Measurements from ENCODE around the gene RAG1.

The RAG1 gene

GRCh38 chr11:36574486-36574885 lies 6.7 kb downstream of the RAG1 start:
- Histone ChIP-seq H3F3A (ENCODE audit: insufficient read depth, low read length) (no peaks in the 10 kb centered on the region), H3K9me2 (ENCODE audit: low read depth, low read length) (no peaks in the 10 kb centered on the region), H3K4me1 (ENCODE audit: insufficient read depth, low read length, severe bottlenecking) (peaks cover 80% of the 10 kb centered on the region), H3K36me3 (ENCODE audit: insufficient read depth, low read length) (no peaks in the 10 kb centered on the region; the same call in 1 of the 2 replicates), H3K79me2 (ENCODE audit: insufficient read depth, low read length) (no peaks in the 10 kb centered on the region), H3K4me3 (ENCODE audit: low read depth, low read length, poor library complexity, severe bottlenecking) (peak overlapping the region; percentile 23), H3K27me3 (ENCODE audit: insufficient read depth, low read length) (no peaks in the 10 kb centered on the region), H4K20me1 (ENCODE audit: insufficient read depth, low read length) (no peaks in the 10 kb centered on the region), H2AFZ (ENCODE audit: low read length) (no peak overlapping the region), H3K9ac (ENCODE audit: low read length) (no peak overlapping the region; the same call in 1 of the 2 replicates), H3K4me2 (ENCODE audit: low read length) (peak overlapping the region; percentile 43; the same call in 1 of the 2 replicates), H3K27ac (ENCODE audit: low read depth, low read length, poor library complexity, severe bottlenecking) (peak overlapping the region; percentile 55), H3K9me3 (ENCODE audit: low read length) (no peaks in the 10 kb centered on the region)
- TF ChIP-seq EZH2 (IDR thresholded peaks at IDR 0.05; ENCODE audit: borderline replicate concordance, low read length) (no peak), CTCF (IDR thresholded peaks at IDR 0.05; ENCODE audit: low read length) (0 out of 2 replicates have a peak, but pooled peaks have one; percentile 15)

GRCh38 chr11:36577373-36577772 lies 9.6 kb downstream of the RAG1 start:
- Histone ChIP-seq H3K4me1 (ENCODE audit: insufficient read depth, low read length, severe bottlenecking) (peaks cover 52% of the 10 kb centered on the region), H3K27ac (ENCODE audit: low read depth, low read length, poor library complexity, severe bottlenecking) (no peak overlapping the region)

GRCh38 chr11:36577859-36578258 lies 10.1 kb downstream of the RAG1 start:
- Histone ChIP-seq H3K27me3 (ENCODE audit: insufficient read depth, low read length) (no peaks in the 10 kb centered on the region), H3F3A (ENCODE audit: insufficient read depth, low read length) (no peaks in the 10 kb centered on the region), H4K20me1 (ENCODE audit: insufficient read depth, low read length) (no peaks in the 10 kb centered on the region), H3K9ac (ENCODE audit: low read length) (no peak overlapping the region), H3K4me3 (ENCODE audit: low read depth, low read length, poor library complexity, severe bottlenecking) (no peak overlapping the region), H3K36me3 (ENCODE audit: insufficient read depth, low read length) (no peaks in the 10 kb centered on the region; the same call in 1 of the 2 replicates), H2AFZ (ENCODE audit: low read length) (no peak overlapping the region), H3K4me1 (ENCODE audit: insufficient read depth, low read length, severe bottlenecking) (peaks cover 47% of the 10 kb centered on the region), H3K4me2 (ENCODE audit: low read length) (no peak overlapping the region), H3K9me2 (ENCODE audit: low read depth, low read length) (no peaks in the 10 kb centered on the region), H3K79me2 (ENCODE audit: insufficient read depth, low read length) (no peaks in the 10 kb centered on the region), H3K9me3 (ENCODE audit: low read length) (peaks cover 13% of the 10 kb centered on the region), H3K27ac (ENCODE audit: low read depth, low read length, poor library complexity, severe bottlenecking) (no peak overlapping the region)
- no peak for TF ChIP-seq EZH2 (IDR thresholded peaks at IDR 0.05; ENCODE audit: borderline replicate concordance, low read length)
- no peak for TF ChIP-seq CTCF (IDR thresholded peaks at IDR 0.05; ENCODE audit: low read length)

More at GRCh38 chr11:36577373-36577772, 9.6 kb downstream of the RAG1 start:
- no peak for TF ChIP-seq EZH2 (IDR thresholded peaks at IDR 0.05; ENCODE audit: borderline replicate concordance, low read length)
- no peak for TF ChIP-seq CTCF (IDR thresholded peaks at IDR 0.05; ENCODE audit: low read length)
- H4K20me1 ChIP-seq (ENCODE audit: insufficient read depth, low read length): no peaks in the 10 kb centered on the region
- H3K9me3 ChIP-seq (ENCODE audit: low read length): peaks cover 11% of the 10 kb centered on the region
- H2AFZ ChIP-seq (ENCODE audit: low read length): no peak overlapping the region
- H3K9ac ChIP-seq (ENCODE audit: low read length): no peak overlapping the region
- H3K4me2 ChIP-seq (ENCODE audit: low read length): peak overlapping the region; percentile 26; the same call in 1 of the 2 replicates
- no peaks in the 10 kb centered on the region for H3K79me2 ChIP-seq (ENCODE audit: insufficient read depth, low read length)
- no peaks in the 10 kb centered on the region for H3F3A ChIP-seq (ENCODE audit: insufficient read depth, low read length)
- H3K9me2 ChIP-seq (ENCODE audit: low read depth, low read length): no peaks in the 10 kb centered on the region
- no peaks in the 10 kb centered on the region; the same call in 1 of the 2 replicates for H3K36me3 ChIP-seq (ENCODE audit: insufficient read depth, low read length)
- H3K4me3 ChIP-seq (ENCODE audit: low read depth, low read length, poor library complexity, severe bottlenecking): no peak overlapping the region
- H3K27me3 ChIP-seq (ENCODE audit: insufficient read depth, low read length): no peaks in the 10 kb centered on the region

Measured in OCI-LY1 (cell line).